Motor neuron (in vitro differentiated cells): ENCODE results near the gene RIPPLY2. TPM values are rescaled to one million over a fixed set of nuclear protein-coding genes. Genes with fewer than 3 reads are reported as not detected.

Experiments
- ATAC-seq, 8 experiments: fragments of 200-7000 bp; cut with Tn5 transposase; replicated peaks in 6 of 8; 2 replicates each; pipeline ENCODE4 v1.8.0; 2021; ENCODE audit warnings: mild to moderate bottlenecking in 8 of 8, moderate library complexity in 8 of 8
- H3K27ac ChIP-seq, 2 donors: fragments of 250-450 bp; sonication (Bioruptor Pico); 2 replicates each; pipeline ENCODE4 v1.9.0; 2021; ENCODE audit warnings: antibody characterized with exemption in 2 of 2, mild to moderate bottlenecking in 2 of 2, moderate library complexity in 1 of 2
- H3K4me1 ChIP-seq, 2 donors: fragments of 250-450 bp; sonication (Bioruptor Pico); replicated peaks in 1 of 2; 2 replicates each; pipeline ENCODE4 v1.6.1; 2021; ENCODE audit warnings: antibody characterized with exemption in 2 of 2, mild to moderate bottlenecking in 2 of 2, moderate library complexity in 1 of 2
- H3K4me3 ChIP-seq, 5 donors: fragments of 250-450 bp; sonication (Bioruptor Pico); 2 replicates each; pipeline ENCODE4 v1.9.0; 2021; ENCODE audit warnings: antibody characterized with exemption in 5 of 5, mild to moderate bottlenecking in 5 of 5, moderate library complexity in 4 of 5
- WGBS, 10 experiments: fragments of 450-650 bp; shearing (Covaris generic); methylation state at CpG; one replicate each; pipeline ENCODE4 v1.0.0; 2022; 5-methylcytosine and 5-hydroxymethylcytosine counted together
- in situ Hi-C, 9 experiments: fragments of 400-800 bp; cut with MboI; loops; one replicate each; pipeline ENCODE4 v1.15.0; 2021; ENCODE audit warnings: low sequenced_read_pairs in 9 of 9, low pct_unique_long_range_greater_than_20kb in 2 of 9; ENCODE audit not compliant: unreplicated experiment in 9 of 9
- total RNA-seq, 8 experiments: library from RNA; unstranded; fragments of 300-600 nt; gene quantifications; 2 replicates each; pipeline versions ENCODE4 v1.2.3 to v1.2.4, GENCODE V29; 2022

RIPPLY2 gene
- total RNA-seq, 8 experiments from 2014 or later, result 1.9 to 21.9 (median 8.1) TPM; not detected in 1

DNA sequence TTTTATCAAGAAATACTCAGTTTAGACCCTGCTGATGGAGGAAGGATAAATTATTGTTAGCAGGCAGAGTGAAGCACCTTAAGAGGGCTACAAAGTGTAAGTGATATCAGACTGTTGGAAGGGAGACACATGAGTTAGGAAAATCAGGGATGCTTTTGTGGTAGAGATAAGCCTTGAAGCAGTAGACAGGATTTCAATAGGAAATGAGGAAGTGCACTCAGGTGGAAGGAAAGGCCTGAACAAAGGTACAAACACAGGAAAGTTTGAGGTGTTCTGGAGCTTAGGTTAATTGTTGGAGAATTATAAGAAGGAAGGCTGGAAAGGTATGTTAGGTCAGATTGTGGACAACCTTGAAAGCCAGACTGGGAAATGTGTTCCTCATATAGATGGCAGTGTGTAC, 13.9 kb downstream of the RIPPLY2 start:
- in situ Hi-C loops, result loop anchor here in 1 of 9 experiments (25.0 kb wide), 1 partner anchor 155 kb away; the partner anchor contains the start of gene SNAP91
- ATAC-seq, result no peak
- Histone ChIP-seq H3K27ac (no peak overlapping the region), H3K4me3 (no peak overlapping the region), H3K4me1 (no peaks in the 10 kb centered on the region)

DNA sequence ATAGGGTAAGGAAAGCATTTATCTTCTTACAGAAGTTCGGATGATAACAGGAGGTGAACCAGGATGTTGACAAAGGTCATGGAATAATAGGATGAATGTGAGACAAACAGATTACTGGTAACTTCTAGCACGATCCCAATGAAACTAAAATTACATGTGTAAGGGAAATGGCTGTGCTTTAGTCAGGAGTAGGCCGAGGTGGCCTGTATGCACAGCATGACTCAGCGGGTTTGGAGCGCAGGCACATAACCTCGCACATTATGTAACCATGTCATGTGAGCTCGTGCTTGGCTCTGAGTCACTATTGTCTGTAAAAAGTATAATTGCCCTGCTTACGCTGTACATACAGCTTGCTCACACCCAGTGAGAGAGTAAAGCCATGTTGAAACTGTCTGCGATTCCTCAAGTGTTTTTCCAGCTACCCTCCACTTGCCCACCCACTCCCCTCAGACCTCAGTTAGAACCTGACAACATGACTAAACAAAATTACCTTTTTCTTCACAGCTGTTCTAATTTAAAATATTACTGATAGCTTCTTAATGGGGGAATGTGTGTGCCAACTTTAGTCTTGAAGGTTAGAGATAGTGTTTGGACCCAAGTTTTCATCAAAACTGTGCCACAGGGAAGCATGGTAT, 14.5 kb downstream of the RIPPLY2 start:
- in situ Hi-C loops, result loop anchor here in 1 of 9 experiments (25.0 kb wide), 1 partner anchor 155 kb away; the partner anchor contains the start of gene SNAP91
- peak; percentile 17 to 98 (median 89) for ATAC-seq
- WGBS, 10 experiments, result 12 to 100% (median 92%) methylated on average over 1 to 9 of the region's 9 CpGs
- no peak overlapping the region for H3K4me3 ChIP-seq
- H3K4me1 ChIP-seq, result no peaks in the 10 kb centered on the region
- H3K27ac ChIP-seq, result no peak overlapping the region

DNA sequence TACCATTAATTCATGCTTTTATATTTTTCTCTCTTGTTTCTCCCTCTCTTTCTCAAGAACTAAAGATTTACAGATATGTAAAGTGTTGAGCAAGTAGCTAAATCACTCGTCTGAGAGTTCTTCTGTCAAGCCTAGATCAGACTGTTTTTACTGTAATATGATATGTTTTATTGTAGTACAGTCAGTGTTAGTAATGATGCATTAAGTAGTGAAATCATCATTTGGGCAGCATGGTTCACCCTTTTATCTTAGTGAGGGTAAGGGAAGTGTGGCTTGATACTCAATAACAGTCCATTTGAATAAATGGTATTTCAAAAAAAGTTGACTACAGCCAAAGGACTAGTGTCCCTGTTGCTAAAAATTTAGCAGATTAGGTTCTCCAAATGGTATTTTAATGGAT, 15.5 kb downstream of the RIPPLY2 start:
- Histone ChIP-seq H3K27ac (no peak overlapping the region), H3K4me3 (no peak overlapping the region), H3K4me1 (no peaks in the 10 kb centered on the region)
- ATAC-seq, result peak in 3 of 8 experiments; percentile 31 to 54 (median 47)
- 0 to 100% (median 87%) methylated on average over 1 of the region's 1 CpG; no CpG with 5 or more reads in 4 of the 10 experiments for WGBS, 10 experiments
- in situ Hi-C loops, result loop anchor here in 1 of 9 experiments (25.0 kb wide), 1 partner anchor 156 kb away; the partner anchor contains the start of gene SNAP91

DNA sequence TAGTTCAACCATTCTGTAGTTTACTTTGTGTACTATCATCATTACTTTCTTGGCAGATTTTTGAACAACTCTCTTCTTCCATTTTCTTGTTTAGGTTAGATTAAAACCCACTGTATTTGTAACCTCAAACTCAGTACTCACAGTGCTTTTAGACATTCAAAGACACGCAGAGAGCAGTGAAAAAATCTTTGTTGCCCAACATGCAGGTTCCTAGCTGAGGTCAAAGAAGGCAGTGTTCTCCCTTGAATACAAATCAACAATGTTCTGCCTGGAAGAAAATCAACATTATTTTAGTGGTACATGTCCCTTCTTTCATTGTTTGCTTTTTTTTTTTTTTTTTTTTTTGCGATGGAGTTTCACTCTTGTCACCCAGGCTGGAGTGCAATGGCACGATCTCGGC, 17.5 kb downstream of the RIPPLY2 start:
- no peaks in the 10 kb centered on the region for H3K4me1 ChIP-seq
- in situ Hi-C loops, result loop anchor here in 1 of 9 experiments (25.0 kb wide), 1 partner anchor 158 kb away; the partner anchor contains the start of gene SNAP91
- H3K27ac ChIP-seq, result no peak overlapping the region
- ATAC-seq, result no peak
- 40 to 100% (median 90%) methylated on average over 1 to 4 of the region's 4 CpGs; no CpG with 5 or more reads in 2 of the 10 experiments for WGBS, 10 experiments
- H3K4me3 ChIP-seq, result no peak overlapping the region

DNA sequence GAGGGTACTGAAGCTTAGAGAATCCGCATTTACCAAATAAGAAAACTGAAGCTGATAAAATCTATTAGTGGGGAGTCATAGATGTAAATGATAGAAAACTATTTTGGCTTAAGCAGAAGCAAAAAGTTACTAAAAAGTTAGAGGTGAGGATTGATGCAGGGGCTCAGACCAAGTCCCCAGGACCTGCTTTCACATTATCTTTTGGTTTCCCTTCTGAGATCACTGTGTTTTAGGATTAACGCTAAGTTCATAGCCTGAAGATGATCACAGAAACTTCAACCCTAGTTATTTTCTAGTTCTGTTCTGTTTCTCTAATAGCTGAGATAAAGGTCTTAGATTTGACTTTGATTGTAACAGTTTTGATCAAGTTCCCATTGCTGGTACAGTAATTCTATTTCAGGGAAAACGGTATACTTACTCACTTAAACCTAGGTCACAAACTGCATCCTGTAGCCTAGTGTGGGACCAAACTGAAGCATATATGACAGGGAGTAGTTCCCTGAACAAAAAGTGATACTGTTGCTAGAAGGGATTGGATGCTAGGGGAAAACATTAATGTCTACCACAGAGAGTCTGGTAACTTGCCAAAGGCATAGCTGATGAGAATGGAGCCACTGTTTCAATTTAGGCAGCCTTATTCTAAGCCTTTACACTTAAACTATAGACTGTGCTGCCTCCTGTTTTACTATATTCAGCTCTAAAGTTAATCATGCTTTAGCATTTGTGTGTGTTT, 19.4 kb downstream of the RIPPLY2 start:
- in situ Hi-C loops, result loop anchor here in 1 of 9 experiments (25.0 kb wide), 1 partner anchor 160 kb away; the partner anchor contains the start of gene SNAP91
- H3K4me3 ChIP-seq, result no peak overlapping the region

DNA sequence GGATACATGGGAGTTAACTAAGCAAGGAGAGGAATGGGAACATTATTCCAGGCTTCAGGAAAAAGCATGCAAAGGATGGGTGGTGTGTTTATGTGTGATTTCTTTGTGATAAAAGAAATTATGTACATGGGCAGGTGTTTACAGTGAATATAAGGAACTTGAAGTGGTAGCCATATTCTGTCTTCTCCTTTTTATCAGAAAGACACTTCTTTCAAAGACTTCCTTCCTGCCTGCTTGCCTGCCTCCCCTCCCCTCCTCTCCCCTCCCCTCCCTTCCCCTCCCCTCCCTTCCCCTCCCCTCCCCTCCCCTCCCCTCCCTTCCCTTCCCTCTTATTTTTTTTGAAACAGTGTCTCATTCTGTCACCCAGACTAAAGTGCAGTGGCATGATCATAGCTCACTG, 20.7 kb downstream of the RIPPLY2 start:
- no peaks in the 10 kb centered on the region for H3K4me1 ChIP-seq
- no peak overlapping the region for H3K4me3 ChIP-seq
- H3K27ac ChIP-seq, result no peak overlapping the region
- ATAC-seq, result no peak
- in situ Hi-C loops, result loop anchor here in 1 of 9 experiments (25.0 kb wide), 1 partner anchor 162 kb away; the partner anchor contains the start of gene SNAP91

More for the DNA sequence above, 19.4 kb downstream of the RIPPLY2 start:
- Histone ChIP-seq H3K4me1 (no peaks in the 10 kb centered on the region), H3K27ac (no peak overlapping the region)
- 85 to 100% (median 100%) methylated on average over 1 to 3 of the region's 3 CpGs; no CpG with 5 or more reads in 1 of the 10 experiments for WGBS, 10 experiments
- peak in 1 of 8 experiments; percentile 55 for ATAC-seq

DNA sequence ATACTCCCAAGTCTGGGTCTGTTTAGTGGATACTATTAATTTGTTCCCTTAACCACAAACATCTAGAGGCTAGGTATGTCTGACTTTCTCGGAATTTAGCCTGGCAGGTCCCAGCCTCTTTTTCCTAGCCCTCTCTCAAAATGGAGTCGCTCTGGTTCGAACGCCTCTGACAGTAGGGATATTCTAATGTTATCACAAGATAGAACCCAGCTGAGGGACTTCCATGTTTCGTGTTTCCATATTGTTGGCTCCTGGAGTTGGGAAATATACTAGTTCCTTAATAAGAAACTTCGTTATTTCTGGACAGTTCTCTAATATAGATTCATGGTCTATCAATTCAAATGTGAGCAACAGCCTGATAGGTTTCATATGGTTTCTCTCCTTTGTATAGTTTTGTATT, 22.7 kb downstream of the RIPPLY2 start:
- no peak overlapping the region for H3K27ac ChIP-seq
- 94 to 100% (median 99%) methylated on average over 1 to 6 of the region's 6 CpGs; no CpG with 5 or more reads in 2 of the 10 experiments for whole genome bisulfite sequencing, 10 experiments
- ATAC-seq, result no peak
- no peak overlapping the region for H3K4me3 ChIP-seq
- in situ Hi-C loops, result loop anchor here (25.0 kb wide), 1 partner anchor 336 kb away; no protein-coding TSS in a partner anchor
- no peaks in the 10 kb centered on the region for H3K4me1 ChIP-seq

DNA sequence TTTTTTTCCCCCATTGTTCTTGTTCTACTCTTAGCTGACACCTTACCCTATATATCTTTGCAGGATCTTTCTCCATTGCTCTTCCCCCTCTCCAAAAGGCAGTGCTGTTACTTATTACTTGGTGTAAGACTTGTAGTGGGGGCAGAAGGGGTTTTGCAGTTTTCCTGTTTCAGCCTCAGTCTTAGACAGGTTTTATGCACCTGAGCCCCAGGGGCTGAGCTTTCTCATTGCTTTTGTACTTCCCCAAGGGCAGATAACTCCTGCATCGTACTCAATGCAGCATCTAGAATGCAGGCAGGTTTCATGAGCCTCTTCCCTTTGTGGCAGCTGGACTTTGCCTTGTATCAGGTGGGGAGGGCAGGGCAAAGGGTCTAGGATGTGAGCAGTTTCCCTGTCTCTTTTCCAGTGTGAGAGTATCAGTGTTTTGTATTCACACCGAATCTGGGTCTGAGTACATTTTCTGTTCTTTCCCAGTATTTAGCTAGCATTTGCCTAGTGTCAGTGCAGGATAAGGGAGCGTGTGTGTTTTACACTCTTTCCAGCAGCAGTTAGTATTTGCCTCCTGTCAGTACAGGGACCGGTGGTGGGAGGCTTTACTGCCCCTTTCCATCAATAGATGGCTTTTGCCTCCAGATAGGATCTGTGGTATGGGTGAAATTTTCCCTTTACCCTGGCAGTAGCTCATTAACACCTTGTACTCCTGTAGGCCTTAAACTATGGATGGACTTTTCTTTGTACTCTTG, 25.9 kb downstream of the RIPPLY2 start:
- Histone ChIP-seq H3K4me1 (no peaks in the 10 kb centered on the region), H3K27ac (no peak overlapping the region), H3K4me3 (no peak overlapping the region)
- in situ Hi-C loops, result loop anchor here (25.0 kb wide), 1 partner anchor 333 kb away; no protein-coding TSS in a partner anchor
- peak in 1 of 8 experiments; percentile 27 for ATAC-seq
- whole genome bisulfite sequencing, 10 experiments, result 38 to 100% (median 83%) methylated on average over 1 to 4 of the region's 4 CpGs; no CpG with 5 or more reads in 4 of the 10 experiments

DNA sequence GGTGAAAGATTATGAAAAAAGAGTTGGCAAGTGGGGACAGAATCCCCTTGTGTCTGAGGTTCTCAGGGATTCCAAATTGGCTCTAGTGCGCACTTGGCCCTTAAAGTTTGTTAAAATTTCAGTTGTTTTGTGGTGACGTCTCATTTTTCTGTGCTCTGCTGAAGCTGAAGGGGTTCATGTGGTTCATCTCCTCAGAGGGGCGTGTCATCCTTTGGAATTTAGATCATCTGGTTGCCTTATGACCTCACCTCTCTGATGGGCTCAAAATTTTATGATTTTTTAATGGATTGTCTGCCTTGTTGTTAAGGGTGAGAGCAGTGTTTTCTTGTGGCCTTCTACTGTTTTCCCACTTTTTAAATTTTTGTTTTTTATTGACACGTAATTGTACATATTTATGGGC, 26.6 kb downstream of the RIPPLY2 start:
- Histone ChIP-seq H3K27ac (no peak overlapping the region), H3K4me3 (no peak overlapping the region), H3K4me1 (no peaks in the 10 kb centered on the region)
- 52 to 100% (median 86%) methylated on average over 1 to 4 of the region's 4 CpGs for WGBS, 10 experiments
- ATAC-seq, result peak in 3 of 8 experiments; percentile 46 to 62 (median 52)
- in situ Hi-C loops, result loop anchor here (25.0 kb wide), 1 partner anchor 333 kb away; no protein-coding TSS in a partner anchor

DNA sequence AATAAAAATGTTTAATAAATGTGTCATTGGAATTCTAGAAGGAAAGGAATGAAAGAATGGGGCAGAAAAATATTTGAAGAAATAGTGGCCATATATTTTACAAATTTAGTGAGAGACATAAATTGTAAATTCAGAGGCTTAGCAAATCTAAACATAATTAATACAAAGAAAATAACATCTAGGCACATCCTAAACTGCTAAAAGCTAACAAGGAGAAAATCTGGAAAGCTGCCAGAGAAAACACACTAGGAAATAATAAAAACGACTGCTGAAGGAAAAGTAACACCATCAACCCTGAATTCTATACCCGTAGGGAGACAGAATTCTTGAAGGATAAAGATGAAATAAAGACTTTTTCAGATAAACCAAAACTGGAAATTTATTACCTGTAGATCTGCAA, 30.1 kb downstream of the RIPPLY2 start:
- Histone ChIP-seq H3K4me3 (no peak overlapping the region), H3K27ac (no peak overlapping the region), H3K4me1 (no peaks in the 10 kb centered on the region)
- in situ Hi-C loops, result loop anchor here (25.0 kb wide), 1 partner anchor 329 kb away; no protein-coding TSS in a partner anchor
- ATAC-seq, result no peak
- WGBS, 10 experiments, result 24 to 86% (median 58%) methylated on average over 2 of the region's 2 CpGs; no CpG with 5 or more reads in 1 of the 10 experiments

DNA sequence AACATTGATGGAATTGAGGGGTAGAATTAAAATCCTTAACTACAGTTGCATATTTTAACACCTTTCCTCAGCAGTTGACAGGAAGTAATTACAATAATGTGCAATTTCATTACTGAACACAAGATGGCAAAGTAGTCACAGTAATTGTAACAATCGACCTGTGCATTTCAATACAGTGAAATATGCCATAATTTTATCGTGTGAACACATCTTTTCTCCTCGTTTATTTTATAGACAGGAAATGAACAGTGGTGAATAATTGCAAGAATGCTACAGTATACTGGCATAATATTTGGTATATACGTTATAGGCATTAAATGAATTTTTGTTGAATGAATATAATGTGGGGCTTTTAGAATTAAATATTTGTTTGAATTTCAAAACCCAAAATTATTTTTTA, 31.4 kb downstream of the RIPPLY2 start:
- peak in 7 of 8 experiments; percentile 26 to 73 (median 50) for ATAC-seq

DNA sequence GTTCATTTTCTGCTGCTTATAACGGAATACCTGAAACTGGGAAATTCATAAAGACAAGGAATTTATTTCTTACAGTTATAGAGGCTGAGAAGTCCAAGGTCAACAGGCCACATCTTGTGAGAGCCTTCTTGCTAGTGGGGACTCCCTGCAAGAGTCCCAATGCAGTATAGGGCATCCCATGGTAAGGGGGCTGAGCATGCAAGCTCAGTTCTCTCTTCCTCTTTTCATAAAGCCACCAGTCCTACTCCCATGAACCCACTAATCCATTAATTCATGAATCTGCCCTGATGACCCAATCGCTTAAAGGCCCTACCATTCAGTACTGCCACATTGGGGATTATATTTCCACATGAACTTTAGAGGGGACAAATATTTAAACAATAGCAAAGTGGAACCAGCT, 32.8 kb downstream of the RIPPLY2 start:
- 71 to 100% (median 100%) methylated on average over 1 to 2 of the region's 2 CpGs; no CpG with 5 or more reads in 1 of the 10 experiments for WGBS, 10 experiments
- Histone ChIP-seq H3K4me3 (no peak overlapping the region), H3K27ac (no peak overlapping the region), H3K4me1 (no peaks in the 10 kb centered on the region)
- ATAC-seq, result no peak
- in situ Hi-C loops, result loop anchor here (25.0 kb wide), 1 partner anchor 326 kb away; no protein-coding TSS in a partner anchor

More for the DNA sequence above, 31.4 kb downstream of the RIPPLY2 start:
- Histone ChIP-seq H3K4me3 (no peak overlapping the region), H3K27ac (no peak overlapping the region), H3K4me1 (no peaks in the 10 kb centered on the region)
- in situ Hi-C loops, result loop anchor here (25.0 kb wide), 1 partner anchor 328 kb away; no protein-coding TSS in a partner anchor
- 0 to 44% (median 24%) methylated on average over 2 to 4 of the region's 4 CpGs for WGBS, 10 experiments
